HG02678 (cell line): Measurements from ENCODE around the gene ABCB11.
"Not testable (repeated sequence)": the region's sequence is repeated elsewhere in the genome, so short reads cannot be mapped to it uniquely, and the experiment has no call there.

Source experiments
- ATAC-seq: cut with Tn5 transposase; IDR thresholded peaks from one replicate; pipeline ENCODE4 v1.9.1; 2021; ENCODE audit warnings: mild to moderate bottlenecking, moderate library complexity; ENCODE audit not compliant: unreplicated experiment

ABCB11 gene

GRCh38 chr2:168897449-168897848, 133.7 kb downstream of the ABCB11 start:
- no peak for ATAC-seq

GRCh38 chr2:168896783-168897182, 134.3 kb downstream of the ABCB11 start:
- no peak for ATAC-seq

GRCh38 chr2:168895771-168896170, 135.4 kb downstream of the ABCB11 start:
- ATAC-seq = no peak

GRCh38 chr2:168894720-168895119, 136.4 kb downstream of the ABCB11 start:
- ATAC-seq = no peak

GRCh38 chr2:168894101-168894500, 137.0 kb downstream of the ABCB11 start:
- no peak for ATAC-seq

- no peak for ATAC-seq
Observed at GRCh38 chr2:168892327-168892726, 138.8 kb downstream of the ABCB11 start.

- ATAC-seq = peak; percentile 100
Observed at GRCh38 chr2:168890006-168890782, 140.9 kb downstream of the ABCB11 start, which contains the start of gene SPC25. Gene SPC25 (minus strand): TSS chr2:168890430. CDS start chr2:168889519, 911 bp downstream.

- ATAC-seq = no peak
Observed at GRCh38 chr2:168889635-168890005, 141.5 kb downstream of the ABCB11 start.

GRCh38 chr2:168884975-168885374, 146.1 kb downstream of the ABCB11 start:
- no peak for ATAC-seq

GRCh38 chr2:168882163-168882562, 149.0 kb downstream of the ABCB11 start:
- ATAC-seq = not testable (repeated sequence)

- no peak for ATAC-seq
Observed at GRCh38 chr2:168874368-168875054, 156.6 kb downstream of the ABCB11 start.

- not testable (repeated sequence) for ATAC-seq
Observed at GRCh38 chr2:168870824-168871223, 160.3 kb downstream of the ABCB11 start.
